CD4-positive, alpha-beta T cell treated with Interleukin-6 for 4 hours (primary cell): ENCODE data around the gene MLYCD.

Source experiments
- DNase-seq: peaks from one replicate; pipeline ENCODE4 v3.0.0-alpha.2; 2020; ENCODE audit warnings: mixed read lengths

MLYCD gene

DNA sequence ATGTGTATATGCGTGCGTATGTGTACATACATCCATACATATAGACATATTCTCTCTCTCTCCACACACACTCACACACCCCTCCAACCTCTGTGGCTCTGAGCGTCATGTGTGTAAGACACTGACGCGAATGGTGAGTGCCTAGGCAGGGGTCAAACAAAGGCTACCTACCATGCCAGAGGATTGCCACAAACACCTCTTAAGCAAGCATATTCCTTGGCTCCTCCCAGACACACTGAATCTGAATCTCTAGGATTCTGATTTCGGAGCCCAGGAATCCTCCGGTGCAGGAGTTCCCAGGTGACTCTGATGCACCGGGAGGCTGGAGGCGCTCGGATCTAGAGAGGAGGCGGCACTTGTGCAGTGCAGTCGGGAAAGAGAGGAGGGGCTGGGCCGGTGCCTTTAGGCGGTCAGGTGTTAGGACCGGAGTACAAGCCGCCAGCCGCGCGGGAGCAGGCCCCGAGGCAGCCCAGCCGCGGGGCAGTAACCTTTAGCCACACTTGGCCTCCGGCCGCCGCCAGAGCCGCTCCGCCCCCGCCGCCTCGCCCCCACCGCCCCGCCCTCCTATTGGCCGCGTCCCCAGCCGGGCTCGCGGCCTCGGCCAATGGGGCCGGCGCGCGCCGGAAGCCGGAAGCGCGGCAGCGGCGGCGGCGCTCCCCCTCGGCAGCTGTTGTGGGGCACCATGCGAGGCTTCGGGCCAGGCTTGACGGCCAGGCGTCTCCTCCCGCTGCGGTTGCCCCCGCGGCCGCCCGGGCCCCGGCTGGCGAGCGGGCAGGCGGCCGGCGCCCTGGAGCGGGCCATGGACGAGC, at the start of gene MLYCD:
Gene MLYCD, plus strand, starts transcription at position 653 of the 809 bp plus-strand sequence. Its CDS starts 30 bp downstream, at position 683.
- DNase-seq = peak; percentile 79

DNA sequence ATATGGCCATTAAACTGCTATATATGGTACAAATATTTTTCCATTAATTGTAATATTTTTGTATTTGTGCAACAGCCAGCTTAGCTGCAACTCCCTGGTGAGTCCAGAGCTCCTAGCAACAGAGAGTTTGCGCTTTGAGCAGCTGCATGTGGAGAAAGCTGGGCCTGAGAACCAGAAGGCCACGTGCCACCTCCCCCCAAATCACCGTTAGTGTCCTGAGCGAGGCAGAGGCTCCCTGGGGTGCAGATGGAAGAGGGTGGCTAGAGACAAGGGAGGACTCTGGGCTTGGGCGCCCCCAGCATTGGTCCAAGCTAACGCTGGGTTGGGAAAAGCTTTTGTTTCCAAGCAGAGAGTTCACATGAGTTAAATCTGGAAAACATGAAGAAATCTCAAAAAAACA, 49.5 kb upstream of the MLYCD start:
- DNase-seq = no peak

DNA sequence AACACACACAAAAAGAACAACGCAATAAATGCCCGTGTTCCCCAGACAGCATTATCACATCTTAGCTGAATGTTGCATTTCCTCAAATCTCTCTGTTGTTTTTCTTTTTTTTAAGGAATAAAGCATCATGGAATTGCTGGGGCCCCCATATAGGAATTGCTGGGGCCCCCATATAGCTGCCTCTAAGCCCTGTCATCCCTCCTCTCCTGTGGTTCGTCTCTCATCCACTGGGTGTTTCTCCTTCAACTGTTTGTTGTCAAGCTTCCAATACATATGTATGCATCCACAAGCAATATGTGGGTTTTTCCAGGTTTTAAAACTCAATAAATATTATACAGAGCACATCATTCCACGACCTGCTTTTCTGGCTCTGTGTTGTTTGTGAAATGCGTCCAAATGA, 48.0 kb upstream of the MLYCD start:
- no peak for DNase-seq

DNA sequence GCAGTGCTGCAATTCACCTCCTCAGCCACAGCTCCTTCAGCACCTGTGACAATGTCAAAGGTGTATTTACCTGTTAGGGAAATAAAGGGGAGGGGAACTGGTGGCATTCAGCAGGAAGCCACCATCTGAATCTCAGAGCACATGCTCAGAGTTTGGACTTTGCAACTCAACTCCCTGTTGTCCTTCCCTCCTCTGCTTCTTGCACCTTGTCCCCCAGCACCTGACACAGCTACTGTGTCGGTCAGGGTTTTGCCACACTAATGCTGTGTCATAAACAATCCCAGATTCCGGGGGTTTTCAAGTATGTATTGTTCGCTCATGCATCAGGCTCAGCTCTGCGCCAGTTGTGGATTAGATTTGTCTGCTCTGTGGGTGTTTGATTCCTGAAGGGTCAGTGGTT, 47.4 kb upstream of the MLYCD start:
- DNase-seq = no peak

DNA sequence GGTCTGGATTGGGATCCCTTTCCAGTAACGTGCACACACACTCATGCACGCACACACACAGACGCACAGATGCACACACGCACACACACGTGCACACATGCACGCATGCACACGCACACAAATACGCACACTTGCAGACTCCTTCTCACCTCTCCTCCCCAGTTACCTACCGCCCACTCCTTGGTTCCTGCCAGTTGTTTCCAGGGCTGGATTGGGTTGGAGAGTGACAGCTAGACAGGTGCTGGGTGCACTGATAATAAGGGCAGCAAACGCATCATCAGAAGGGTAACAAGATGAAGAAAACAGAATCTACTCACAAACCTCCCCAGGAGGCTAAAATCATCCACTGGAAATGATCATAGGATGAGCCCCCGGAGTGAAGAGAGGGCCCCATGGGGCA, 46.1 kb upstream of the MLYCD start:
- DNase-seq = no peak

DNA sequence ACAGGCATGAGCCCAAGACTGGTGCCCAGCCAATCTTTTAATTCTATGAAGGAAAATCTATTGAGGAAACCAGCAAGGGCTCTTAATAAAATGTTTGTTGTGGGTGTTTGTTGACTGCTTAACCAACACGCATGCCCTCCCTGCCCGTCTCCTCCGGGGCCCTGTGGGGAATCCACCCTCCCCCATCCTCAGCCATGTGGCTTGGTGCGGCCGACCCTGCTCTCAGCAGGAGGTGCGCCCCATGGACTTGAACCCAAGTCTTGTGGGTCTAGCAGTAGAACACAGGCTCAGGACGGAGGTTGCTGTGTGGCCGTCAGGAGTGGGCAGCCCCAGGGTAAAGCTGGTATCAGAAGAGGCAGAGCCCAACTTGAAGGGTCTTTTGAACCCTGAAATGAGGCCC, 45.1 kb upstream of the MLYCD start:
- DNase-seq = no peak

DNA sequence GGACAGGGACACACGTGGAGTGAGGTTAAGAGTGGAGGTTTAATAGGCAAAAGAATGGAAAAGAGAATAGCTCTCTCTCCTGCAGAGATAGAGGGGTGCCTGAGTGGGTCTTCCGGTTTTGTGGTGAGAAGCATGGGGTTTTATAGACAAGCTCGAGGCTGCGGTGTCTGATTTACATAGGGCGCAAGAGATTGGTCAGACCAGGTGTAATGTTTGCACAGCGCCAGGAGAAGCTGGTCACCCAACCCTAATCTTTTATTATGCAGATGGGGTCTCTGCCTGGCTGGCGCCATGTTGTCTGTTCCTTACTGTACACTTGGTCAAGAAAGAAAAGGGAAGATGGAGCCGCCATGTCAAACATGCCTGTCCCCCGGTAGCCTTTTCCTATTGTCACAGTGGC, 44.5 kb upstream of the MLYCD start:
- DNase-seq = no peak

DNA sequence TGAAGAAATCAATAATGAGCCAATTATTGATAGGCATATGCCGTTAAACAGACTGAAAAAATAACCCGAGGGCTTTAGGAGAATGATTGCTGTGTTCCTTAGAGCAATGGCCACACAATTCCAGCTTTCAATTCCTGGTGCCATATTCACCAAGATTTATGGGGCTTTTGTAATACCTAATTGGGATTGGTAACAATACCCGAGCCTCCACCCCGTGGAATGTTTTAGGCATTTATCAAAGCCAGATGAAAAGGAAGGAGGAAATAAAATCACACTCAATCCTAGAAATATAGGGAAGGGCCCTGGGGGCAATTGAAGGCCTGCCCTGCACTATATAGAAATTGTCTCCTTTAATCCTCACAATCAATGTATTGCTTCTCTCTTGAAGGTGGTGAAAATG, 42.1 kb upstream of the MLYCD start:
- DNase-seq = no peak

DNA sequence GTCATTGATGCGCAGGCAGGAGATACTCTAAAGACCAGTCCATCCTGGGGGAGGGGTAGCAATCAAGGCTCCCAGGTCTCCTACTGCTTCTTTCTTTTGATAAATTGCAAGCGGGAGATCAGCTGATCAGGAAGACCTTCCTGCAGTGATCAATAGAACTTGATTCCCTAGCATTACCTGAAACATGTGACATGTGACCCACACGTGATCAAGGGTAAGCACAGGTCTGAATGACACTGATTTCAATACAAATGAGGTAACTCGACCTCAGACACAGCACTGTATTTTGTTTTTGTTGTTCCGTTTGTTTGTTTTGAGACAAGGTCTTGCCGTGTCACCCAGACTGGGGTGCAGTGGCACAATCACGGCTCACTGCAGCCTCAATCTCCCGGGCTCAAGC, 39.6 kb upstream of the MLYCD start:
- DNase-seq = no peak

DNA sequence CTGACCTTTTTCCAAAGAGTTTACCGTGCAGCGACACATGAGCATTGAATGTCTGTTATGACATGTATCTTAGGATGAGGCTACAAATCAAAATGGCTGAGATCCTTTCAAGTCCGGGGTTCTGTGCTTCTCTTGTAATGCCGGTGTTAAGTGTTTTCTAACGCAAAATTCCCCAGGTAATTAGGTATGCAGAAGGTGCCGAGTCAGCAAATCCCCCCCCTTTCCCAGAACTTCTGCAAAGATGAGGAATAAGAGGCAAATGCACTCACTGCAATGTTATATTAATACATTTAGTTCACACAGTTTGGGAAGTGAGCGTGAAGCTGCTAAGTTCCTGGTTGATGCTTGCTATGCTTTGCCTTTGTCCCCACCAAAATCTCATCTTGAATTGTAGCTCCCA, 36.3 kb upstream of the MLYCD start:
- DNase-seq = no peak

DNA sequence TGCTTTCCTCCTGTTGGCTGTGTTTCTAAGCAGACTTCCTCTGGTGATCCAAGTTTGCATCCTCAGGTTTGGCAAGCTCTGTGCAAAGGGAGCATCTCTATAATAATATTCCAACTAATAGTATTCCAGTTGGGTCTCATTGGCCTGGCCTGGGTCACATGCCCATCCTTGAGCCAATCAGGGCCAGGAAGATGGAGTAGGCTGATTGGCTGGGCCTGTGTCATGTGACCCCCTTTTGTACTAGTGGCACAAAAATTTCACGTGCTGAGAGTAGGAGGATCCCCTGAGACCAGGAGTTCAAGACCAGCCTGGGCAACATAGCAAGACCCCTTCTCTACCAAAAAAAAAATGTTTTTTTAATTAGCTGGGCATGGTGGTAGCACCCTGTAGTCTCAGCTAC, 35.2 kb upstream of the MLYCD start:
- DNase-seq = no peak

DNA sequence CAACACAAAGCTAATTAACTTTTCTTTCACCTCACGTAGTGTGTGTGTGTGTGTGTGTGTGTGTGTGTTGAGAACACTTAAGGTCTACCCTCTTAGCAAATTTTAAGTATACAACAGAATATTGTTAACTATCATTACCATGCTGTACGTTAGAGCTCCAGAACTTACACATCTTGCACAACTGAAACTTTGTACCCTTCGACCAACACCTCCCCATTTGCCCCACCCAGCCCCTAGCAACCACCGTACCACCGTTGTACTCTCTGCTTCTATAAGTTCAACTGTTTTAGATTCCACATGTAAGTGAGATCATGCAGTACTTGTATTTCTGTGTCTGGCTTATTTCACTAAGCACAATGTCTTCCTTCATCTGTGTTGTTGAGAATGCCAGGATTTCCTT, 28.1 kb upstream of the MLYCD start:
- DNase-seq = no peak

DNA sequence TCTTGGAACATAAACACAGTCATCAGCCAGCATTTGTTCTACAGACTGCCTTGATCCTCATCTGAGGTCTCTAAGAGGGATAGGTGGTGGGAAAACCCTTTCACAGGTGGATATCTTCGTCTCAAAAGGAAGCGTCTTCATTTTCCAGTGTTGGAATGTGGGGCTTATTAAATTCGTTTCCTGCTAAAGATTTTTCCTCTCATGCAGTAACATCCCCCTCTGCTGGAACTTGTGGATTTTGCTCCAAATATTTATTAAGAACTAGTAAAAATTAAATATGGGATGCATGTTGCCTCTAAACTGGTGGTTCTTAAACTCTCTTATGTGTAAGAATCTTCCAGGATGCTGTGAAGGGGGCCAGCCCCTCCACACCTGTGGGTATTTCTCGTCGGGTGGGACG, 20.1 kb upstream of the MLYCD start:
- no peak for DNase-seq

DNA sequence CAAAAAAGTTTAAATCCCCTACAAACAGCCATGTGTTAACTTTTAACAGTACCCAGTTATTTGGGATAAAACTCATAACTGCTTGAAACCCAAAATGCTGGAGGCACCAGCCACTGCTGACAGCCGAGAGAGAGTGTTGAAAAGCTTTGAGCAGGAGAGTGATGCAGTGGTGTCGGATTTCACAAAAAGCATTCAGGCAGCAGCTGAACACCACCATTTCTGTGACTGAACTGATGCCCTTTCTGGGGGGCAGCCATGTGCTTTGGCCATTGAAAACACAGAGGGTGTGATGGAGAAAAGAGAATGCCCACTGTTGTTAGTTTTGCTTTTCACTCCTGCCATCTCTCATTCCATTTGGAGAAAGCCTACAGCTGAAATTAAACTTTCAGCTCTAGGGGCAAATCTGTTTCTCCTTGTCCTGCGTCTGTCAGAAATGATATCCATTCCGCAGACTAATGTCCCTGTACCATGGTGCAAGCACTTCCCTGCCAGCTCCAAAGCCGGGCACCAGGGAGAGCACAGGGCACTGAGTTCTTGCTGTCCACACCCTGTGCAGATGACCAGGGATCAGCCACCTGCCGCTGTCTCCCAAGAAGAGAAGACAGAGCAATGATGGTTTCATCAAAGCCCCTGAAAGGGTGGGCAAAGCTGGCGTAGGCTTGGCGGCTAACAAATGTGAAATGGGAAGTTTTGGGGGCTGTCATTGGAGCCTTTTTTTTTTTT, 16.6 kb upstream of the MLYCD start:
- DNase-seq = no peak

DNA sequence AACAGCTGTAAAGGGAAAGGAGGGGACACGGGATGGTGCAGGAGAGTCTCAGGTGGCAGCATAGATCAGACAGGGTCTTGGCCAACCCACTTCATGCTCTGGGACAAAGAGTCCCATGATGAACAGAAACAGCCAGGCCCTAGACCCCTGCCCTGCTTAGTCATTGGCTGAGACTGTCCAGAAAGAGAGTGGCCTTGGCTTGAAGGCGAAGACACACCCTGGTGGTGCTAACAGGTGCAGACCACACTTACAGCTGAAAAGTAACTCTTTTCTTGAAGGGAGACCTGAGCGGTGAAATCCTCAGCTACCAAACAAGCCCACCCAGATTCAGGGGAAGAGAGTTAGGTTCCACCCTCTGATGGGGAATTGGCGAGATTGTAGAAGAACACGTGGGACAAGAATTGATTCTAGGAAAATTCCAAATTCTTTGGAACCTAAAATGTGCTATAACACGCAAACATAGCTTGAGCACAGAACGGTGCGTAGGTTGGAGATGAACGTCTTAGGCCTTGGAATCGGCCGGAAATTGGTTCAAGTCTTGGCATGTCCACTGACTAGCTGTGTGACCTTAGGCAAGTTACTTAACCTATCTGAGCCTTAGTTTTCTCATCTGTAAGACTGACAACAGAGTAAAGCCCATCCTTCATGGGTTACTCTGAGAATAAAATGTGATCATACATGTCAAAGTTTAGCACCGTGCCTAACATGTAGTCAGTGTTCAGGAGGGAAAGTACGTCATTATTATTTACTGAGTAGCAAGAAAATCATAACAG, 12.5 kb upstream of the MLYCD start:
- DNase-seq = no peak

DNA sequence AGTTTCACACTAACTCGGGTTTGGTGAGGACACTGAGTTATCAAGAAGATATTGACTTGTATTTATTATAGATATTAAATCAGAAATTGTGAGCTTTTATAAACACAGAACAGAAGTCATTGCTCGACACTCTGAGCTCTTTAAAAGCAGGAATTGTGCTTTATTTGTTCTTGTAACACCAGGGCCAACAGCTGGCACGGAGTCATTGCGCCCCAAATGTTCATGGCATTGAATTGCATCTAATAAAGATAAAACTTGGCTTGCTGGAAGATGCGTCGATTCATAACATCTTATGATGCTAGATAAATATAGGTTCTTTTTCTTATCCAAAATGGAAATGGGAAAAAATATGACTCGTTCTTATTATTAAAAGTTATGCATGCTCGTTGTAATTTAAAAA, 11.8 kb upstream of the MLYCD start:
- DNase-seq = no peak

DNA sequence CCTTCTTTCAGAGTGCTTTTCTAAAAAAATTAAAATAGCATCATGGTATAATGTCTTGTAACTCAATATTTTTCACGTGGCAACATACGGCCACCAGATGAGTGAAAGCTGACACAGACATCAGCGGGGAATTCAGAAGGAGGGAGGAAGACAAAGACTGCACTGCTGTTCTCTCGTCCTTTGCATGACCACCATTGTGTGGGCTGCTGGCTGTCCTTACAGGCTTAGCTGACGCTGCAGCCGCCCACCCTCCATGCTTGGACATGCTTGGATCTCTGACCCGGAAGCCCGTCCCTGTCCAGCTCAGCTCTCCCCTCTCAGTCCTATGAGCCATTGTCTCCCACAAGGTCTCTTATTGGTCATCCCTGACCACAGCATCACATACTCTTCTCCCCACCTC, 11.4 kb upstream of the MLYCD start:
- DNase-seq = no peak

DNA sequence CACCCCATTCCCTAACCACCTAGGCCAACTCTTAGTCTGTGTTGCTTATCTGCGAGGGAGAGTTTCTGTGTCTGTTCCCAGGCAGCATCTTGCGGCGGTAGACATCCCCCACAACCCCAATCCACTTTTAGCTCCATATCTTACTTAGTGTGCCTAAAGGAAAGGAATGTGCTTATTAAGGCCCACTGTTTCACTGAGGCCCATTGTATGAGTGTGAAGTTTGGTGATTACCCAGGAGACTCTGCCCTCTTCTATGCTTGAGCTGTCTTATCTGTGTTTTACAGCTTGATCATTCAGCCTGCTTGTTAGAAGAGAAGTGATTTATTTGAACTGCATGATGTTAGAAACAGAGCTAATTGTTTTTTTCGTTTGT, 10.3 kb upstream of the MLYCD start:
- DNase-seq = no peak

DNA sequence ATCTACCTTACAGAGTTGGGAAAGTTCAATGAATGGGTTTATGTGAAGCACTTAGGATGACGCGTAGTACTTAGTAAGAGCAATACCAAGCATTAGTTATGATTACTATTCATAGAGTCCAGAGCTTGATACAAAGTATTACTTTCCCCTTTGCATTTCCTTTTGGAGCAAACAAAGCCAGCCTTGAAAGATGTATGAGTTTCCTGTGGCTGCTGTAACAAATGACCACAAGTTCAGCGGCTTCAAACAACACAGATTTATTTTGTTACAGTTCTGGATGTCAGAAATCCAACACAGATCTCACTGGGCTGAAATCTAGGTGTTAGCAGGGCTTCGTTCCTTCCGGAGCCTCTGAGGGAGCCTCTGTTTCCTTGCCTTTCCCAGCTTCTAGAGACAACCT, 8.6 kb upstream of the MLYCD start:
- DNase-seq = no peak

DNA sequence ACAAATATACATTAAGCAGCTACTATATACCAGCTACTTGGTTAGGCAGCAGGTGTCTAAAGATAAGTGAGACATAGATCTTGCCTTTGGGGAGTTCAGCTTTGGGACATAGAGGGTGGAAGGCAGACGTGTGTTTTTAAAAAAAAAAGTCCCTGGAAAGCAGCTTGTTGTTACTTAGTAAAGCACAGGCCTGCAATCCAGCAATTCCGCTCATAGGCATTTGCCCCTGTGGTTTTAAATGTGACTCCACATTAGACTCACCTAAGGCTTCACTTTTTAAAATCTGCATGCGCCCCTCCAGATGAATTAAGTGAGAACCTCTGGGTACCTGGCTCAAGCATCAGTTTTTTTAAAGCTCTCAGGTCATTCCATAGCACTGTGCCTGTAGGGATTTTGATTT, 7.2 kb upstream of the MLYCD start:
- DNase-seq = no peak

DNA sequence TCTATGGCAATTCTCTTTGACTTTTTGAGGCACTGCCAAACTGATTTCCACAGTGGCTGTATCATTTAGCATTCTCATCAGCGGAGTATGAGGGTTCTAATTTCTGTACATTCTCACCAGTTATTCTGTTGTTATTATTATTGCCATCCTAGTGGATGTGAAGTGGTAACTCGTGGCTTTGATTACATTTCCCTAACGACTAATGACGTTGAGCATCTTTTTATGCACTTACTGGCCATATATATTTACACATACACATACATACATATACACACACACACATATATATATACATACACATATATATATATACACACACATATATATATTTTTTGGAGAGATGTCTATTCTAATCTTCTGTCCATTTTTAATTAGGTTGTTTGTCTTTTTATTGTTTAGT, 3.7 kb upstream of the MLYCD start:
- no peak for DNase-seq

DNA sequence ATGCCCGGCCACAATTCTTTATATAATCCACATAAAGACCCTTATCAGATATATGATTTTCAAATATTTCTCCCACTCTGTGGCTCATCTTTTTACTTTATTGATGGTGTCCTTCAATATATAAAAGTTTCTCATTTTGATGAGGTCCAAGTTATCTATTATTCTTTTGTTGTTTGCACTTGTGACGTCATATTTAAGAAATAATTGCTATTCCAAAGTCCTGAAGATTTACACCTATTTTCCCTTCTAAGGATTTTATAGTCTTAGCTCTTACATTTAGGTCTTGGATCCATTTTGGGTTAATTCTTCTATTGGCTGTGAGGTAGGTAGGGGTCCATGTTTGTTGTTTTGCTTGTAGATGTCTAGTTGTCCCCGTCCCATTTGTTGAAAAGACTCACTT, 3.0 kb upstream of the MLYCD start:
- DNase-seq = no peak

DNA sequence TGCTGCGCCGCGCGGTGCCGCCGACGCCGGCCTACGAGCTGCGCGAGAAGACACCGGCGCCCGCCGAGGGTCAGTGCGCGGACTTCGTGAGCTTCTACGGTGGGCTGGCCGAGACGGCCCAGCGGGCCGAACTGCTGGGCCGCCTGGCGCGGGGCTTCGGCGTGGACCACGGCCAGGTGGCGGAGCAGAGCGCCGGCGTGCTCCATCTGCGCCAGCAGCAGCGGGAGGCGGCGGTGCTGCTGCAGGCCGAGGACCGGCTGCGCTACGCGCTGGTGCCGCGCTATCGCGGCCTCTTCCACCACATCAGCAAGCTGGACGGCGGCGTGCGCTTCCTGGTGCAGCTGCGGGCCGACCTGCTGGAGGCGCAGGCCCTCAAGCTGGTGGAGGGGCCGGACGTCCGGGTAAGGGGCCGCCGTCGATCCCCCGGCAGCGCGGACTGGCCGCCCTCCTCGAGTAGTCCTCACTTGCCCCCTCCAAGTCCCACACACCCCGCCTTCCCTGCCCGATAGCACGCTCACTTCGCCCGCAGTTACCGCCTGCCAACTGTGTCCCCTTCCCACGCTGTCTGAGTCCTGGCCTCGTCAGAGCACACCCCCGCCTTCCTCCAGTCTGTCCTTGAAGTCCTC, 470 bp downstream of the MLYCD start:
- DNase-seq = peak; percentile 45
